ENCODE results near the gene CDH4. TPM values are rescaled to one million over a fixed set of nuclear protein-coding genes. Genes with fewer than 3 reads are reported as not detected.
A peak's percentile ranks its signal among the peaks of the same experiment; 100 is the strongest.

Gene CDH4
- total RNA-seq, 1 experiment from 2014 or later: 25.0 TPM

- POLR2A ChIA-PET: interaction anchor here (0.6 to 0.7 kb wide), 2 partner anchors 18 to 38 kb away, joined by 3 read pairs; no protein-coding TSS in a partner anchor
- intact Hi-C loops (cut with micrococcal nuclease): no loop called here
Observed at GRCh38 chr20:61755971-61756845, 504.1 kb downstream of the CDH4 start.

GRCh38 chr20:61756966-61757677 is 505.1 kb downstream of the CDH4 start:
- ChIA-PET POLR2A (interaction anchor here (0.6 kb wide), 1 partner anchor 37 kb away, joined by 3 read pairs; no protein-coding TSS in a partner anchor), CTCF (interaction anchor here (0.5 kb wide), 2 partner anchors 514 to 574 kb away, joined by 3 read pairs; no protein-coding TSS in a partner anchor)
- no peaks in the 10 kb centered on the region for H3K36me3 Mint-ChIP-seq (ENCODE audit: insufficient read depth, unreplicated experiment)

More at GRCh38 chr20:61755971-61756845, 504.1 kb downstream of the CDH4 start:
- Mint-ChIP-seq H3K4me3 (ENCODE audit: unreplicated experiment) (no peak overlapping the region), H3K9me3 (ENCODE audit: unreplicated experiment) (no peaks in the 10 kb centered on the region), H3K27ac (ENCODE audit: low read depth, unreplicated experiment) (no peak overlapping the region), H3K36me3 (ENCODE audit: insufficient read depth, unreplicated experiment) (no peaks in the 10 kb centered on the region), H3K27me3 (ENCODE audit: insufficient read depth, unreplicated experiment) (no peaks in the 10 kb centered on the region), H3K4me1 (ENCODE audit: insufficient read depth, unreplicated experiment) (peaks cover 21% of the 10 kb centered on the region)
- BruUV-seq (replicated peaks): no TSS peak
- no peak for DNase-seq (ENCODE audit: unreplicated experiment)
- TF ChIP-seq CTCF (IDR thresholded peaks at IDR 0.05; ENCODE audit: unreplicated experiment): no peak
- CTCF ChIA-PET: interaction anchor here (0.5 to 0.9 kb wide), 2 partner anchors 74 to 513 kb away, joined by 3 to 4 read pairs; no protein-coding TSS in a partner anchor

GRCh38 chr20:61757678-61758563 is 505.9 kb downstream of the CDH4 start:
- Mint-ChIP-seq H3K27me3 (ENCODE audit: insufficient read depth, unreplicated experiment) (no peaks in the 10 kb centered on the region), H3K36me3 (ENCODE audit: insufficient read depth, unreplicated experiment) (no peaks in the 10 kb centered on the region), H3K4me1 (ENCODE audit: insufficient read depth, unreplicated experiment) (peaks cover 21% of the 10 kb centered on the region), H3K4me3 (ENCODE audit: unreplicated experiment) (no peak overlapping the region), H3K27ac (ENCODE audit: low read depth, unreplicated experiment) (peak overlapping the region; percentile 16), H3K9me3 (ENCODE audit: unreplicated experiment) (no peaks in the 10 kb centered on the region)
- no TSS peak for BruUV-seq (replicated peaks)
- intact Hi-C loops (cut with micrococcal nuclease): no loop called here
- peak; percentile 24 for DNase-seq (ENCODE audit: unreplicated experiment)
- CTCF ChIA-PET: interaction anchor here (0.5 to 0.6 kb wide), 2 partner anchors 575 to 1588 kb away, joined by 3 read pairs; no protein-coding TSS in a partner anchor
- POLR2A ChIA-PET: no interaction called here
- no peak for TF ChIP-seq CTCF (IDR thresholded peaks at IDR 0.05; ENCODE audit: unreplicated experiment)

More at GRCh38 chr20:61756966-61757677, 505.1 kb downstream of the CDH4 start:
- peaks cover 21% of the 10 kb centered on the region for H3K4me1 Mint-ChIP-seq (ENCODE audit: insufficient read depth, unreplicated experiment)
- no TSS peak for BruUV-seq (replicated peaks)
- no peak overlapping the region for H3K27ac Mint-ChIP-seq (ENCODE audit: low read depth, unreplicated experiment)
- no peak overlapping the region for H3K4me3 Mint-ChIP-seq (ENCODE audit: unreplicated experiment)
- no peak for TF ChIP-seq CTCF (IDR thresholded peaks at IDR 0.05; ENCODE audit: unreplicated experiment)
- no peaks in the 10 kb centered on the region for H3K27me3 Mint-ChIP-seq (ENCODE audit: insufficient read depth, unreplicated experiment)
- no peak for DNase-seq (ENCODE audit: unreplicated experiment)
- intact Hi-C loops (cut with micrococcal nuclease): no loop called here
- no peaks in the 10 kb centered on the region for H3K9me3 Mint-ChIP-seq (ENCODE audit: unreplicated experiment)

All from MCF 10A (cell line).